ENCODE results near the gene RALGAPB. TPM values are rescaled to one million over a fixed set of nuclear protein-coding genes. Genes with fewer than 3 reads are reported as not detected.

RALGAPB gene
- total and polyA plus RNA-seq, 2 experiments from 2014 or later, result 10.2 to 40.4 TPM

DNA sequence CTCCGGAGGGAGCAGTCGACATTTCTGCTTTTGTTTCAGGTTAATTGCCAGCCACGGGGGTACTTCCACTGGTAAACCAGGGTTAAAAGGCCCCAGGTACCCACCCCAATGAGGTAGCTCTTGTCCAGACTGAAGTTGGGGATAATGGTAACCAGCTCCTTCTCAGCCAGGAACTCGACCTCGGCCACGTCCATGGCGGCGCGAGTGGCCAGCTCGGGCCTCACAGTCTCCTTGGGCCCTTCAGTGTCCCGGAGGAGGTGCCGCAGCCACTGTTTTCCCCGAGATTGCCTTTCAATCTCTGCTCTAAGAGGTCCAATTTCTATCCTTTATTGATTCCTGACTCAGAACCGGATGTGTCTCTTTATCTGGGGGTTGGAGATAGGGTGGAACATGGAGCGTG is 142.6 kb downstream of the RALGAPB start:
- Mint-ChIP-seq H3K36me3 (ENCODE audit: low read depth) (no peaks in the 10 kb centered on the region), H3K4me3 (no peak overlapping the region), H3K27ac (no peak overlapping the region), H3K27me3 (ENCODE audit: insufficient read depth, low read depth, poor library complexity) (peaks cover 2% of the 10 kb centered on the region), H3K4me1 (peaks cover 5% of the 10 kb centered on the region; the same call in 2 of the 3 replicates), H3K9me3 (no peaks in the 10 kb centered on the region)
- Histone ChIP-seq H3K27ac (ENCODE audit: low read depth) (no peak overlapping the region), H3K4me2 (no peak overlapping the region), H3F3A (replicated peaks; ENCODE audit: low read depth) (no peaks in the 10 kb centered on the region), H3K79me2 (replicated peaks; ENCODE audit: insufficient read depth) (no peaks in the 10 kb centered on the region), H3K9me2 (ENCODE audit: insufficient read depth) (0 out of 2 replicates have a peak, but pooled peaks cover 3% of the 10 kb centered on the region), H2AFZ (no peak overlapping the region), H4K20me1 (replicated peaks; ENCODE audit: insufficient read depth) (no peaks in the 10 kb centered on the region), H3K4me1 (ENCODE audit: insufficient read depth) (no peaks in the 10 kb centered on the region), H3K4me3 (no peak overlapping the region), H3K27me3 (ENCODE audit: insufficient read depth) (no peaks in the 10 kb centered on the region), H3K36me3 (ENCODE audit: insufficient read depth) (no peaks in the 10 kb centered on the region)
- no peak for ATAC-seq
- DNase-seq (ENCODE audit: low spot score), result no peak
- TF ChIP-seq EZH2phosphoT487 (IDR thresholded peaks at IDR 0.05; ENCODE audit: unreplicated experiment) (no peak), NANOG (IDR thresholded peaks at IDR 0.05; ENCODE audit: borderline replicate concordance) (no peak), STAT1 (IDR thresholded peaks at IDR 0.05; ENCODE audit: unreplicated experiment) (no peak), ZNF114 (CRISPR knock-in tag; IDR thresholded peaks at IDR 0.05) (no peak), CREB1 (CRISPR knock-in tag; IDR thresholded peaks at IDR 0.05; ENCODE audit: low read depth) (no peak)
- TF ChIP-seq, protein P1, sequence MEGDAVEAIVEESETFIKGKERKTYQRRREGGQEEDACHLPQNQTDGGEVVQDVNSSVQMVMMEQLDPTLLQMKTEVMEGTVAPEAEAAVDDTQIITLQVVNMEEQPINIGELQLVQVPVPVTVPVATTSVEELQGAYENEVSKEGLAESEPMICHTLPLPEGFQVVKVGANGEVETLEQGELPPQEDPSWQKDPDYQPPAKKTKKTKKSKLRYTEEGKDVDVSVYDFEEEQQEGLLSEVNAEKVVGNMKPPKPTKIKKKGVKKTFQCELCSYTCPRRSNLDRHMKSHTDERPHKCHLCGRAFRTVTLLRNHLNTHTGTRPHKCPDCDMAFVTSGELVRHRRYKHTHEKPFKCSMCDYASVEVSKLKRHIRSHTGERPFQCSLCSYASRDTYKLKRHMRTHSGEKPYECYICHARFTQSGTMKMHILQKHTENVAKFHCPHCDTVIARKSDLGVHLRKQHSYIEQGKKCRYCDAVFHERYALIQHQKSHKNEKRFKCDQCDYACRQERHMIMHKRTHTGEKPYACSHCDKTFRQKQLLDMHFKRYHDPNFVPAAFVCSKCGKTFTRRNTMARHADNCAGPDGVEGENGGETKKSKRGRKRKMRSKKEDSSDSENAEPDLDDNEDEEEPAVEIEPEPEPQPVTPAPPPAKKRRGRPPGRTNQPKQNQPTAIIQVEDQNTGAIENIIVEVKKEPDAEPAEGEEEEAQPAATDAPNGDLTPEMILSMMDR (conservative IDR thresholded peaks at IDR 0.05; ENCODE audit: low read depth in 2 of 2), result no peak
- TF ChIP-seq, protein P2, sequence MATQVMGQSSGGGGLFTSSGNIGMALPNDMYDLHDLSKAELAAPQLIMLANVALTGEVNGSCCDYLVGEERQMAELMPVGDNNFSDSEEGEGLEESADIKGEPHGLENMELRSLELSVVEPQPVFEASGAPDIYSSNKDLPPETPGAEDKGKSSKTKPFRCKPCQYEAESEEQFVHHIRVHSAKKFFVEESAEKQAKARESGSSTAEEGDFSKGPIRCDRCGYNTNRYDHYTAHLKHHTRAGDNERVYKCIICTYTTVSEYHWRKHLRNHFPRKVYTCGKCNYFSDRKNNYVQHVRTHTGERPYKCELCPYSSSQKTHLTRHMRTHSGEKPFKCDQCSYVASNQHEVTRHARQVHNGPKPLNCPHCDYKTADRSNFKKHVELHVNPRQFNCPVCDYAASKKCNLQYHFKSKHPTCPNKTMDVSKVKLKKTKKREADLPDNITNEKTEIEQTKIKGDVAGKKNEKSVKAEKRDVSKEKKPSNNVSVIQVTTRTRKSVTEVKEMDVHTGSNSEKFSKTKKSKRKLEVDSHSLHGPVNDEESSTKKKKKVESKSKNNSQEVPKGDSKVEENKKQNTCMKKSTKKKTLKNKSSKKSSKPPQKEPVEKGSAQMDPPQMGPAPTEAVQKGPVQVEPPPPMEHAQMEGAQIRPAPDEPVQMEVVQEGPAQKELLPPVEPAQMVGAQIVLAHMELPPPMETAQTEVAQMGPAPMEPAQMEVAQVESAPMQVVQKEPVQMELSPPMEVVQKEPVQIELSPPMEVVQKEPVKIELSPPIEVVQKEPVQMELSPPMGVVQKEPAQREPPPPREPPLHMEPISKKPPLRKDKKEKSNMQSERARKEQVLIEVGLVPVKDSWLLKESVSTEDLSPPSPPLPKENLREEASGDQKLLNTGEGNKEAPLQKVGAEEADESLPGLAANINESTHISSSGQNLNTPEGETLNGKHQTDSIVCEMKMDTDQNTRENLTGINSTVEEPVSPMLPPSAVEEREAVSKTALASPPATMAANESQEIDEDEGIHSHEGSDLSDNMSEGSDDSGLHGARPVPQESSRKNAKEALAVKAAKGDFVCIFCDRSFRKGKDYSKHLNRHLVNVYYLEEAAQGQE (IDR thresholded peaks at IDR 0.05; ENCODE audit: unreplicated experiment), result no peak

DNA sequence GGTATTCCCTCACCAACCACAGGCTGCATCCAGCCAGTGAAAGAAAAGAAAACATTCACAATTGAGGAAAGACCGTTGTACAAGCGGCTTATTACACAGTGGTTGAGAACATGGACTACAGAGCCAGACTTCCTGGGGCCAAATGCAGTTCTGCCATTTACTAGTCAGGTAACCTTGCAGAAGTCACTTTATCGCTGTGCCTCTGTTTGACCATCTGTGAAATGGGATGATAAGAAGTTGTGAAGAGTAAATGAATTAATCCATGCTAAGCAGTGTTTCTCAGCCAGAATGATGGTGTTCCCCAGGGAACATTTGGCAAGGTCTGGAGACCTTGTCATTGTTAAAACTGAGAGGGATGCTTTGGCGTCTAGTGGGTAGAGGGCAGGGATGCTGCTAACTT is 143.8 kb downstream of the RALGAPB start:
- H3K36me3 Mint-ChIP-seq (ENCODE audit: low read depth), result no peaks in the 10 kb centered on the region
- Histone ChIP-seq H4K20me1 (replicated peaks; ENCODE audit: insufficient read depth) (no peaks in the 10 kb centered on the region), H3K27me3 (ENCODE audit: insufficient read depth) (no peaks in the 10 kb centered on the region), H3K27ac (ENCODE audit: low read depth) (no peak overlapping the region), H3K4me3 (no peak overlapping the region), H3K4me2 (no peak overlapping the region), H3F3A (replicated peaks; ENCODE audit: low read depth) (no peaks in the 10 kb centered on the region), H3K36me3 (ENCODE audit: insufficient read depth) (no peaks in the 10 kb centered on the region), H3K79me2 (replicated peaks; ENCODE audit: insufficient read depth) (no peaks in the 10 kb centered on the region), H3K4me1 (ENCODE audit: insufficient read depth) (no peaks in the 10 kb centered on the region), H2AFZ (no peak overlapping the region), H3K9me2 (ENCODE audit: insufficient read depth) (0 out of 2 replicates have a peak, but pooled peaks cover 3% of the 10 kb centered on the region)
- ATAC-seq (no peak), DNase-seq (ENCODE audit: low spot score) (no peak)
- peaks cover 5% of the 10 kb centered on the region for H3K27me3 Mint-ChIP-seq (ENCODE audit: insufficient read depth, low read depth, poor library complexity)
- H3K27ac Mint-ChIP-seq, result no peak overlapping the region
- H3K4me1 Mint-ChIP-seq, result peaks cover 17% of the 10 kb centered on the region; the same call in 2 of the 3 replicates
- H3K9me3 Mint-ChIP-seq, result no peaks in the 10 kb centered on the region
- H3K4me3 Mint-ChIP-seq, result no peak overlapping the region
- TF ChIP-seq CREB1 (CRISPR knock-in tag; IDR thresholded peaks at IDR 0.05; ENCODE audit: low read depth) (no peak), EZH2 (IDR thresholded peaks at IDR 0.05; ENCODE audit: low read depth, unreplicated experiment) (no peak), JUNB (IDR thresholded peaks at IDR 0.05; ENCODE audit: unreplicated experiment) (no peak), EZH2phosphoT487 (IDR thresholded peaks at IDR 0.05; ENCODE audit: unreplicated experiment) (no peak), STAT1 (IDR thresholded peaks at IDR 0.05; ENCODE audit: unreplicated experiment) (no peak), ZNF331 (CRISPR knock-in tag; IDR thresholded peaks at IDR 0.05; ENCODE audit: low read depth) (no peak), NANOG (IDR thresholded peaks at IDR 0.05; ENCODE audit: borderline replicate concordance) (no peak), ZNF114 (CRISPR knock-in tag; IDR thresholded peaks at IDR 0.05) (no peak), POLR2AphosphoS5 (IDR thresholded peaks at IDR 0.05; ENCODE audit: low read depth) (no peak)
- TF ChIP-seq, protein P1 (conservative IDR thresholded peaks at IDR 0.05; ENCODE audit: low read depth in 2 of 2), result no peak
- TF ChIP-seq, protein P2 (IDR thresholded peaks at IDR 0.05; ENCODE audit: unreplicated experiment), result no peak

All from GM23338 (cell line).